NB4 (cell line): ENCODE measurements around the gene NGLY1.

Source experiments
- DNase-seq: peaks from one replicate; pipeline ENCODE4 v3.0.0; 2010; ENCODE audit warnings: low read depth
- H3K4me3 ChIP-seq: one replicate; pipeline ENCODE4 v1.5.1; 2011; ENCODE audit warnings: mild to moderate bottlenecking, low read depth, low read length, moderate library complexity
- MAX ChIP-seq: IDR thresholded peaks from 2 replicates; pipeline ENCODE4 v1.6.1; 2011; ENCODE audit warnings: low read depth, low read length
- MYC ChIP-seq: IDR thresholded peaks from 2 replicates; pipeline ENCODE4 v1.6.1; 2011; ENCODE audit warnings: low read depth, low read length
- POLR2A ChIP-seq: IDR thresholded peaks from 2 replicates; pipeline ENCODE4 v1.6.1; 2011; ENCODE audit warnings: mild to moderate bottlenecking; ENCODE audit not compliant: insufficient read length; ENCODE audit errors: extremely low read depth
- TF ChIP-seq, protein P1 (sequence below): IDR thresholded peaks from one replicate; pipeline ENCODE4 v1.5.1; 2012; ENCODE audit warnings: low read depth, low read length

NGLY1 gene

GRCh38 chr3:25695731-25696420 lies 87.4 kb downstream of the NGLY1 start:
- H3K4me3 ChIP-seq = no peak overlapping the region
- peak; percentile 59 for DNase-seq
- TF ChIP-seq MYC = no peak
- TF ChIP-seq, protein P1, sequence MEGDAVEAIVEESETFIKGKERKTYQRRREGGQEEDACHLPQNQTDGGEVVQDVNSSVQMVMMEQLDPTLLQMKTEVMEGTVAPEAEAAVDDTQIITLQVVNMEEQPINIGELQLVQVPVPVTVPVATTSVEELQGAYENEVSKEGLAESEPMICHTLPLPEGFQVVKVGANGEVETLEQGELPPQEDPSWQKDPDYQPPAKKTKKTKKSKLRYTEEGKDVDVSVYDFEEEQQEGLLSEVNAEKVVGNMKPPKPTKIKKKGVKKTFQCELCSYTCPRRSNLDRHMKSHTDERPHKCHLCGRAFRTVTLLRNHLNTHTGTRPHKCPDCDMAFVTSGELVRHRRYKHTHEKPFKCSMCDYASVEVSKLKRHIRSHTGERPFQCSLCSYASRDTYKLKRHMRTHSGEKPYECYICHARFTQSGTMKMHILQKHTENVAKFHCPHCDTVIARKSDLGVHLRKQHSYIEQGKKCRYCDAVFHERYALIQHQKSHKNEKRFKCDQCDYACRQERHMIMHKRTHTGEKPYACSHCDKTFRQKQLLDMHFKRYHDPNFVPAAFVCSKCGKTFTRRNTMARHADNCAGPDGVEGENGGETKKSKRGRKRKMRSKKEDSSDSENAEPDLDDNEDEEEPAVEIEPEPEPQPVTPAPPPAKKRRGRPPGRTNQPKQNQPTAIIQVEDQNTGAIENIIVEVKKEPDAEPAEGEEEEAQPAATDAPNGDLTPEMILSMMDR = no peak
- no peak for TF ChIP-seq MAX
- no peak for TF ChIP-seq POLR2A

DNA sequence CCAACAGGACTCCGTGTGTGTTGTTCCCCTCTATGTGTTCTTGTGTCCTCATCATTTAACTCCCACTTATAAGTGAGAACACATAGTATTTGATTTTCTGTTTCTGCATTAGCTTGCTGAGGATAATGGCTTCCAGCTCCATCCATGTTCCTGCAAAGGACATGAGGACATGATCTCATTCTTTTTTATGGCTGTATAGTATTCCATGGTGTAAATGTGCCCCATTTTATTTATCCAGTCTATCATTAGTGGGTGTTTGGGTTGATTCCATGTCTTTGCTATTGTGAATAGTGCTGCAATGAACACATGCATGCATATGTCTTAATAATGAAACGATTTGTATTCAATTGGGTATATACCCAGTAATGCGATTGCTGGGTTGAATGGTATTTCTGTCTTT lies 90.0 kb downstream of the NGLY1 start:
- TF ChIP-seq POLR2A = no peak
- TF ChIP-seq MAX = no peak
- TF ChIP-seq MYC = no peak
- TF ChIP-seq, protein P1 = no peak
- no peak overlapping the region for H3K4me3 ChIP-seq
- DNase-seq = no peak

- H3K4me3 ChIP-seq = no peak overlapping the region
- no peak for TF ChIP-seq MYC
- no peak for TF ChIP-seq POLR2A
- no peak for TF ChIP-seq MAX
- no peak for DNase-seq
Observed at GRCh38 chr3:25692341-25692740, 90.9 kb downstream of the NGLY1 start.

DNA sequence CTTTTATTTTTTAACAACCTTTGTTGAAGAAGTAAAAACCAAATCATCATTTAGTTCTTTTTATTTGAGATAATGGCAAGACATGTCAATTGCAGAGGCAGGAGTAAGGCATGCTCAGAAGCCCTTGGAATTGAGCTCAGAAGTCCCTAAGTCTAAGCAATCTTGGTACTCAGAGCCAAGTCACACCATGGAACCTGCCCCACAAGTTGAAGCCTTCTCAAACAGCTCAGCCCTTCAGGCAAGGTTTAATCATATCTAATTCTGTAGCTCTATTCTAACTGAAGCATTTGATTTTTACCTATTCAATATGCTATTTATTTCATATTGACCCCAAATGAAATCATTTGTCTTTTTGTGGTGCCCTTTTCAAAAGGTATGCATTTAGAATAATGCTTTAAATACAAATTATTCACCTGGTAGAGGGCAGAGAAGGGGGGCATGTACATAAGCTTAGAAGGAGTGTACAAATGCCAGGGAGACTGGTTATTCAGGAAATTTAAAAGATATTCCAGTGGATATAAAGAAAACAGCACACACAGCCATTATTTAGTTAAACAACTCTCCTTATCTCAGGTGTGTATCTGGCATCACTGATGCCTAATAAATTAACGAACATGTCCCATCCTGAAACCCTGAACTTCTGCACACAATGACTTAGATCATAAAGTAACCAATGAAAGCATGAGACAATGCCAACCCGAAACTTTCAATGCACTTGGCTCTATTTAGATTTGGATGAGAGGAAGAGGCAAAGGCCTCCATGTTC lies 92.3 kb downstream of the NGLY1 start:
- TF ChIP-seq MYC (no peak), POLR2A (no peak), MAX (no peak)
- TF ChIP-seq, protein P1 = no peak
- no peak overlapping the region for H3K4me3 ChIP-seq
- DNase-seq = no peak

DNA sequence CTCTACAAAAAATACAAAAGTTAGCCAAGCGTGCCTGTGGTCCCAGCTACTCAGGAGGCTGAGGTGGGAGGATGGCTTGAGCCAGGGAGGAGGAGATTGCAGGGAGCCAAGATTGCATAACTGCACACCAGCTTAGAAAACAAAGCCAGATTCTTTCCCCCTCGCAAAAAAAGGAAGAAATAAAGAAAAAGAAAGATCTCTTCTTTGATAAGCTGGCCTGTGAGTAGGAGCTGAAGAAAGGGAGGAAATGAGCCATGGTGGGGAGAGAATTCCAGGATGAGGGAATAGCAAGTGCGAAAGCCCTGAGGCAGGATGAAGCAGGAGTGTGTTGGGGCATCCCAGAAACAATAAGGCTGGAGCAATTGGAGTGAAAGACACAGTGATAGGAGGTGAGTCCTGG lies 94.0 kb downstream of the NGLY1 start:
- TF ChIP-seq POLR2A (no peak), MAX (no peak), MYC (no peak)
- TF ChIP-seq, protein P1 = no peak
- H3K4me3 ChIP-seq = no peak overlapping the region
- peak; percentile 60 for DNase-seq

DNA sequence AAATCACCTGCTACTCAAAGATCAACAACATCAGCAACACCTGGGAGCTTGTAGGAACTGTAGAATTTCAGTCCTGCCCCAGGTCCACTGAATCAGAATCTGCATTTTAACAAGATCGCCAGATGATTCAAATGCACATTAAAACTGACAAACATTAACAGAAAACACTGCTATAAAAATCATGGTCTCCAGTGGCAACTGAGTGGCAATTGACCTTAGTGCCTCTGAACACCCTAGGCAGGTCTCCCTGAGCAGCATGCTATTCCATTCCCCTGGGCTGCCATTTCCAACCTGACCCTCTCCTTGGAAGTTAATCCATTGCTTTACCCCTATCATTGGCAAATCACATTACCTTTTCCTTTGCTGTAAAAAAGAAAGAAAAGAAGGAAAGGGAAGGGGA lies 95.5 kb downstream of the NGLY1 start:
- TF ChIP-seq MYC = no peak
- TF ChIP-seq POLR2A = no peak
- TF ChIP-seq, protein P1 = no peak
- no peak for TF ChIP-seq MAX
- no peak overlapping the region for H3K4me3 ChIP-seq
- no peak for DNase-seq
